GM21515 (cell line): ENCODE measurements around the gene IL22.

Source experiments
- ATAC-seq: cut with Tn5 transposase; IDR thresholded peaks from one replicate; pipeline ENCODE4 v1.9.1; 2021; ENCODE audit not compliant: unreplicated experiment

Gene IL22, protein sequence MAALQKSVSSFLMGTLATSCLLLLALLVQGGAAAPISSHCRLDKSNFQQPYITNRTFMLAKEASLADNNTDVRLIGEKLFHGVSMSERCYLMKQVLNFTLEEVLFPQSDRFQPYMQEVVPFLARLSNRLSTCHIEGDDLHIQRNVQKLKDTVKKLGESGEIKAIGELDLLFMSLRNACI

GRCh38 chr12:68253504-68253903, at the start of gene IL22:
Gene IL22 (minus strand): TSS chr12:68253604. CDS start chr12:68253448, 156 bp downstream.
- ATAC-seq, result no peak

DNA sequence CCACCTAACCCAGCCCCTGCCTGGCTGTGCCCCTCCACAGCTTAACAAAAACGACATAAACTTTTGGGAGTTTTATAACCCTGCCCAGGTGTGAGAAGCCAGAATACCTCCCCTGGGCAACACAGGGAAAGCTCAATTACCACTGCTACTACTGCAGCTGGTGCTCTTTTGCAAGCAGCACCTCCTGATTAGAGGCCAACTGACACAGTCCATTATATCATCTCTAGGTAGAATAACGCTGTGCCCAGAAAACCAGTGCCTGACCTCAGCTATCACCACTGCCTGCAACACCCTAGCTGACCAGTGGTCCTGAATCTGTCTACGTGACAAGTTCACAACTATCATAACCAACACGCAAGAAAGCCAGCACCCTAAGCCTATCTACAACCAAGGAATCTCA, 44.5 kb upstream of the IL22 start:
- no peak for ATAC-seq

DNA sequence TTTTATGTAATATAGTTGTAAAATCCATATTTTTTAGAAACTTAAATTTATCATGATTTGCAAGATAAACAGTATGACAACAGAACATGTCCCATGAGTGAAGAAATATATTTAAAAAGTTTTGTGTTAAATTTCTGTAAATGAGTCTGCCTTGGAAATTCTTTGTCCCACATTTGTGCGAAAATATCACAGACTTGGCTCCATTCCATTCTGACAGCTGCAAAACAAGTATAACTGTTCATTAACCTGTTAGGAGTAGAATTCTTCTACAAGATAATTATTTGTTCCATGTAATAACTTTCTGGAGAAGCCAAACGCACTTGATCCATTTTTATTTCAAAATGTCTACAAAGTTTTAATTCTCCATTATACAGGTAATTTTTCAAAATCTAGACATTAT, 40.8 kb upstream of the IL22 start:
- no peak for ATAC-seq

GRCh38 chr12:68293347-68293746, 39.9 kb upstream of the IL22 start:
- ATAC-seq, result no peak

- ATAC-seq, result no peak
Observed at GRCh38 chr12:68292151-68292943, 38.9 kb upstream of the IL22 start.

DNA sequence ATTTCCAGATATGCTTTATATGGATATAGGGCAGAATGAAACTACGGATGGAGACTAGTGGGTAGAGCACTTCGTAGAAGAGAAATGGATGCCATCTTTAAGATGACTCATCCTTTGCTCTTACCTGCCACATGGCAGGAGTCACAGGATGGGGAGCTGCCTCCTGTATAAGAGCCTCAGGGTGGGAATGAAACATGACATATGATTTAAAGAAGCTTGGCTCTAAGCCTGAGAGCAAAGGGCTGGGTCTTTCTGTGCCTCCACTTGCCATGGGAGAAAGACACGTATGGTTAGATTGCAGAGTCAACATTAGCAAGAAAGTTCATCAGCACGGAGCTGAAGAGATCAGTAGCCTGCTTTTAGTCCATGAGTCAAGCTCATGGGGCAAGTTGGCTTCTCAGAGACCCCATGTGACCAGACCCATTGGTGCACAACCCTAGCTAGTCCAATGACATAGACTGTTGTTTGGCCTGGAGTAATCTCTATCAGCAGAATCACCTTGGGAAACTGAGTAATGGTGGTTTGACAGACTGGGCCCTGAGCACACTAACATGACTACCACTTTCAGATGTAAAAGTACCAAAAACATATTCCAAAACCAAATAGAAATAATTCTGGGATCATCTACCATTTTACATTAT, 38.1 kb upstream of the IL22 start:
- ATAC-seq, result no peak

DNA sequence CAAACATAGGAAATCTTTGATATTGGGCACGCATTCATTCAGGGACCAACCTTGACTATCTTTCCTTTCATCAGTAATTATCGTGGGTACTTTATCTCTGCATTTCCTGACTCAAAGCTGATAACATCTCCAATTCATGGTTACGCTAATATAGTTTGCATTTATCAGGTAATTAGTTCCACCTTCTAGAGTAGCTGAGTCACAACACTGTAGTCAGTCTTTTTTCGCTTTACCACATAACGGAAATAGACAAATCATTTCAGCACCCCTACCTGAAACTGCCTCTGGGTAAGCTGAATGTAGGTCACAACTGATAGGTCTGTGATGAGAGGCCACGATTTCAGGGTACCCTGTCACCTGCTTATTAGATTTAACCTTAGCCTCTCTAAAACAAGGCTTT, 36.7 kb upstream of the IL22 start:
- peak; percentile 99 for ATAC-seq

DNA sequence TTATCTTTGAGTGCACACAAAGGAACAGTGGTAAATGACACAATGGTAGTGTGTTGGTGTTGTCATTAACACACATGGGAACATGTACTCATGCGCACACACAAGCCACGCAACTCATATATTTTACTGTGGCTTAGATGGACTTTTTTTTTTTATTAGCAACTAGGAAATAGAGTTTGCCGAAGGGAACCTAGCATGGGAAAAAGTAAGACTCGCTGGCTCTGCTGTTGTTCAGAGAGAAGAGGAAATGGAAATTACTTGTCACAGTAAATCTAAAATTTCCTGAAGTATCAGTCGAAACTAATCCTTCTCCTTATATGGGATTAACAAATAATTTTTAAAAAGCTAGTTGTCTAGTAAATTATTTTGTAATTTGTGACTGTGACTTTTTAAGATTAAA, 33.7 kb upstream of the IL22 start:
- ATAC-seq, result no peak

GRCh38 chr12:68286396-68286795, 33.0 kb upstream of the IL22 start:
- no peak for ATAC-seq

DNA sequence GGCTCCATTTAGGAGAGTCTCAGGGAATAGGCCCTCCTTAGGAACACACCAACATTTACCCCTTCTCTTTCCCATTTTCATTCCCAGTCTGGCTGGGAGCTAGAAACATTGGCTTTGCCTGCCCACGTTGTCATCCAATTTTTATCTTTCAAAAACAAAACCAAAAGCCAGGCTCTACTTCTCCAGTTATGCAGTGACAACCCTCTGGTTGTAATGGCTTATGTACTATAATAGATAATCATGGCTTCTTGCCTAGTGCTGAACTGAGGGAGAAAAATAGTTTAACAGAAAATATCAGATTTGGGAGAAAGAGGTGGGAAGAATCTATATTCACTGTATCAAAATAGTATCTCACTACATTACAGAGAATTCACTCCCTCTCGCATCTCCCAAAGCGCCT, 32.1 kb upstream of the IL22 start:
- ATAC-seq, result no peak

GRCh38 chr12:68281322-68282077, 28.1 kb upstream of the IL22 start:
- ATAC-seq, result no peak

DNA sequence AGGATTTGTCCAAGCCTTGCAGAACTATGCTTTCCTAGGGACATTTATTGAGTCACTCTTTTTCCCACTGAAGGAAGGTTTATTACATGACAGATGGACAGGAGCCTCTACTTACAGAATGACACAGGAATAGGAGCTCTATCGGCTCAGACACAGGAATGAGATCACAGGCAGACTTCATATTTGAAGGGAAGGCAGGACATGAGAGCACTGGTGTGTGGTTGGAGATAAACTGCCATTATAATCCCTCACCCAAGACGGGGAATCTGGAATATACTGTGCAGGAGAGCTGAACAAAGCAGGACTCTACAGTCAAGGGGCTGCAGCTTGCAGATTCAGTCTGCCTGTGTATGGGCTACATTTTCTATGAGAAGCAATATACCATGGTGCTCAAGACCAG, 26.8 kb upstream of the IL22 start:
- no peak for ATAC-seq

DNA sequence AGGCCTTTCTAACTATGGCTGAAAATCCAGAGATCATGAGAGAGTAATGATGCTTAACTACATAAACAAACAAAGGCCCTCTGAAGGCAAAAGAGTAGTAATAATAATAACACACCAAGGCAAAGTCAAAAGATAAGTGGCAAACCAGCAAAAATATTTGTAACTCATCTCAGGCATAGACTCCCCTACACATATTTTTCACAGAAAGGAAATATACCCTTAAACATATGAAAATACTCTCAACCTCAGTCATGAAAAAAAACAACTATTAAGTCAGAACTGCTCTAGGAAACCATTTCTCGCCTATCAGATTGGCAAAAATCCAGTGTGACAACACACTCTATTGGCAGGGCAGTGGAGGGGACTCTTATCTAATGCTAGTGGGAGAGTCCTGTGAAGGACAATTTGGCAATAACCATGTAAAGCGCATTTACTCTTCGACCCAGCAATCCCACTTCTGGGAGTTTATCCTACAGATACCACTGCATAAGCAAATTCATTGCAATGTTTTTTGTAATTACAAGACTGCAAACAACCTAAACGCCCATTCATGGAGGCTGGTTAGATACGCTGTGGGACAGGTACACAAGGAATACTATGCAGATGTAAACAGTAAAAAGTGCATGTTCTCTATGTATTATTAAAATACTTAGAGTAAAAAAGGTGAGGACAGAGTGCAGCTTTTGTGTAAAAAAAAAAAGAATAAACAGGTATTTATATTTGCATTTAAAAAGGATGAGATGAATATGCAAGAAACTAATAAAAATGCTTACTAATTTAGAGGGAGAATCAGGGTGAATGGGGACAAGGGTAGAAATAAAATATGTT, 26.0 kb upstream of the IL22 start:
- no peak for ATAC-seq

GRCh38 chr12:68276402-68276930, 23.1 kb upstream of the IL22 start:
- no peak for ATAC-seq

- ATAC-seq, result no peak
Observed at GRCh38 chr12:68272732-68273131, 19.3 kb upstream of the IL22 start.

GRCh38 chr12:68271346-68271745, 17.9 kb upstream of the IL22 start:
- ATAC-seq, result no peak

DNA sequence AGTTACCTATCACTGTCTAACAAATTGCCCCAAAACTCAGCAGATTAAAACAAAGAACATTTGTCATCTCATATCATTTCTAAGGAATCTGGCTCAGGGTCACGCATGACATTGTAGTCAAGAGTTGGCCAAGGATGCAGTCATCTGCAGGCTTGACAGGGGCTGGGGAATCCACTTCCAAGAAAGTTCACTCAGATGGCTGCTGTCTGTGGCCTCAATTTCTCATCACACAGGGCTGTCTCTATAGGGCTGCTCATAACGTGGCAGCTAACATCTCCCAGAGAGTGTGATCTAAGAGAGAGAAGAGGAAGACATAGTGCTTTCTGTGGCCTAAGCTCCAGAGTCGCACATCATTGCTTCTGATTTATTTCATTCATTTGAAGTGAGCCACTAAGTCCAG, 17.0 kb upstream of the IL22 start:
- ATAC-seq, result no peak

- no peak for ATAC-seq
Observed at GRCh38 chr12:68269779-68270178, 16.4 kb upstream of the IL22 start.

- ATAC-seq, result no peak
Observed at GRCh38 chr12:68268967-68269366, 15.6 kb upstream of the IL22 start.

GRCh38 chr12:68267892-68268396, 14.5 kb upstream of the IL22 start:
- ATAC-seq, result no peak
